ENCODE measurements around the gene BAIAP2L1. TPM values are rescaled to one million over a fixed set of nuclear protein-coding genes. Genes with fewer than 3 reads are reported as not detected.

The BAIAP2L1 gene
- total and polyA plus RNA-seq, 2 of the 8 experiments (the other 6 are each of a cell fraction or from before 2014, with no cell fraction given), result 19.2 to 42.9 TPM

DNA sequence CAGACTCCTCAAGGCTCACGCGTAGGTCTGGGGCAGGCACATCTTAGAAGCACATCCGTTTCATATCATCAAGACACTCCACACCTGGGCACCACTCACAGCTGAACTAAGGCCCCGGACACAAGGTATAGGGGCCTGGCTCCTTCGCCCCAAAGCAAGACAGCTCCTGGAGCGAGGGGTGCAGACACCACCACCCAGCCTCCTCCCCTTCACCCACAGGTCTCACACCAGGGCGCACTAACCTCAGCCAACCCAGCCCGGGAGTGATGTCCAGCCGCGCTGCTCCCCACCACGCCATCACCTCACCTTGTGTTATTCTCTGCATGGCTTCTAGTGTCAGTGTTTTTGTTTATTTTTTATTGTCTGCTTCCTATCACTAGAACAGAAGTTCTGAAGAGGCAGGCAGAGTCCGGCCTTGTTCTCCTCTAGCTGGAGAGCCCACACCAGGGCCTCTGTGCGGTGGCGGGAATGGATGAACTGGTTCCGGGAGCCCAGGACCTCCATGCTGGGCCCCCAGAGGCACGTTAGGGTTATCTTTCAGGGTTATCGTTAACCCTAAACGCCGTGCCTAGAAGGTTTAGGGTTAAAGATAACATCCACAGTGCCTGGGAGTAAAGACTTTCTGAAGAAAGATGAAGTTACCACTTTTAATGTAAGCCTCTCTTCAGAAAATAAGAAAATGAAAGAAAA lies 97.6 kb downstream of the BAIAP2L1 start (continued):
- TF ChIP-seq, protein P1, sequence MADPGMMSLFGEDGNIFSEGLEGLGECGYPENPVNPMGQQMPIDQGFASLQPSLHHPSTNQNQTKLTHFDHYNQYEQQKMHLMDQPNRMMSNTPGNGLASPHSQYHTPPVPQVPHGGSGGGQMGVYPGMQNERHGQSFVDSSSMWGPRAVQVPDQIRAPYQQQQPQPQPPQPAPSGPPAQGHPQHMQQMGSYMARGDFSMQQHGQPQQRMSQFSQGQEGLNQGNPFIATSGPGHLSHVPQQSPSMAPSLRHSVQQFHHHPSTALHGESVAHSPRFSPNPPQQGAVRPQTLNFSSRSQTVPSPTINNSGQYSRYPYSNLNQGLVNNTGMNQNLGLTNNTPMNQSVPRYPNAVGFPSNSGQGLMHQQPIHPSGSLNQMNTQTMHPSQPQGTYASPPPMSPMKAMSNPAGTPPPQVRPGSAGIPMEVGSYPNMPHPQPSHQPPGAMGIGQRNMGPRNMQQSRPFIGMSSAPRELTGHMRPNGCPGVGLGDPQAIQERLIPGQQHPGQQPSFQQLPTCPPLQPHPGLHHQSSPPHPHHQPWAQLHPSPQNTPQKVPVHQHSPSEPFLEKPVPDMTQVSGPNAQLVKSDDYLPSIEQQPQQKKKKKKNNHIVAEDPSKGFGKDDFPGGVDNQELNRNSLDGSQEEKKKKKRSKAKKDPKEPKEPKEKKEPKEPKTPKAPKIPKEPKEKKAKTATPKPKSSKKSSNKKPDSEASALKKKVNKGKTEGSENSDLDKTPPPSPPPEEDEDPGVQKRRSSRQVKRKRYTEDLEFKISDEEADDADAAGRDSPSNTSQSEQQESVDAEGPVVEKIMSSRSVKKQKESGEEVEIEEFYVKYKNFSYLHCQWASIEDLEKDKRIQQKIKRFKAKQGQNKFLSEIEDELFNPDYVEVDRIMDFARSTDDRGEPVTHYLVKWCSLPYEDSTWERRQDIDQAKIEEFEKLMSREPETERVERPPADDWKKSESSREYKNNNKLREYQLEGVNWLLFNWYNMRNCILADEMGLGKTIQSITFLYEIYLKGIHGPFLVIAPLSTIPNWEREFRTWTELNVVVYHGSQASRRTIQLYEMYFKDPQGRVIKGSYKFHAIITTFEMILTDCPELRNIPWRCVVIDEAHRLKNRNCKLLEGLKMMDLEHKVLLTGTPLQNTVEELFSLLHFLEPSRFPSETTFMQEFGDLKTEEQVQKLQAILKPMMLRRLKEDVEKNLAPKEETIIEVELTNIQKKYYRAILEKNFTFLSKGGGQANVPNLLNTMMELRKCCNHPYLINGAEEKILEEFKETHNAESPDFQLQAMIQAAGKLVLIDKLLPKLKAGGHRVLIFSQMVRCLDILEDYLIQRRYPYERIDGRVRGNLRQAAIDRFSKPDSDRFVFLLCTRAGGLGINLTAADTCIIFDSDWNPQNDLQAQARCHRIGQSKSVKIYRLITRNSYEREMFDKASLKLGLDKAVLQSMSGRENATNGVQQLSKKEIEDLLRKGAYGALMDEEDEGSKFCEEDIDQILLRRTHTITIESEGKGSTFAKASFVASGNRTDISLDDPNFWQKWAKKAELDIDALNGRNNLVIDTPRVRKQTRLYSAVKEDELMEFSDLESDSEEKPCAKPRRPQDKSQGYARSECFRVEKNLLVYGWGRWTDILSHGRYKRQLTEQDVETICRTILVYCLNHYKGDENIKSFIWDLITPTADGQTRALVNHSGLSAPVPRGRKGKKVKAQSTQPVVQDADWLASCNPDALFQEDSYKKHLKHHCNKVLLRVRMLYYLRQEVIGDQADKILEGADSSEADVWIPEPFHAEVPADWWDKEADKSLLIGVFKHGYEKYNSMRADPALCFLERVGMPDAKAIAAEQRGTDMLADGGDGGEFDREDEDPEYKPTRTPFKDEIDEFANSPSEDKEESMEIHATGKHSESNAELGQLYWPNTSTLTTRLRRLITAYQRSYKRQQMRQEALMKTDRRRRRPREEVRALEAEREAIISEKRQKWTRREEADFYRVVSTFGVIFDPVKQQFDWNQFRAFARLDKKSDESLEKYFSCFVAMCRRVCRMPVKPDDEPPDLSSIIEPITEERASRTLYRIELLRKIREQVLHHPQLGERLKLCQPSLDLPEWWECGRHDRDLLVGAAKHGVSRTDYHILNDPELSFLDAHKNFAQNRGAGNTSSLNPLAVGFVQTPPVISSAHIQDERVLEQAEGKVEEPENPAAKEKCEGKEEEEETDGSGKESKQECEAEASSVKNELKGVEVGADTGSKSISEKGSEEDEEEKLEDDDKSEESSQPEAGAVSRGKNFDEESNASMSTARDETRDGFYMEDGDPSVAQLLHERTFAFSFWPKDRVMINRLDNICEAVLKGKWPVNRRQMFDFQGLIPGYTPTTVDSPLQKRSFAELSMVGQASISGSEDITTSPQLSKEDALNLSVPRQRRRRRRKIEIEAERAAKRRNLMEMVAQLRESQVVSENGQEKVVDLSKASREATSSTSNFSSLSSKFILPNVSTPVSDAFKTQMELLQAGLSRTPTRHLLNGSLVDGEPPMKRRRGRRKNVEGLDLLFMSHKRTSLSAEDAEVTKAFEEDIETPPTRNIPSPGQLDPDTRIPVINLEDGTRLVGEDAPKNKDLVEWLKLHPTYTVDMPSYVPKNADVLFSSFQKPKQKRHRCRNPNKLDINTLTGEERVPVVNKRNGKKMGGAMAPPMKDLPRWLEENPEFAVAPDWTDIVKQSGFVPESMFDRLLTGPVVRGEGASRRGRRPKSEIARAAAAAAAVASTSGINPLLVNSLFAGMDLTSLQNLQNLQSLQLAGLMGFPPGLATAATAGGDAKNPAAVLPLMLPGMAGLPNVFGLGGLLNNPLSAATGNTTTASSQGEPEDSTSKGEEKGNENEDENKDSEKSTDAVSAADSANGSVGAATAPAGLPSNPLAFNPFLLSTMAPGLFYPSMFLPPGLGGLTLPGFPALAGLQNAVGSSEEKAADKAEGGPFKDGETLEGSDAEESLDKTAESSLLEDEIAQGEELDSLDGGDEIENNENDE (IDR thresholded peaks at IDR 0.05; ENCODE audit: insufficient replicate concordance, low read length), result no peak
- no peak for TF ChIP-seq SP1 (IDR thresholded peaks at IDR 0.05; ENCODE audit: low read depth, low read length)
